Activated CD4-positive, CD25-positive, alpha-beta regulatory T cell treated with anti-CD3 and anti-CD28 coated beads, Interleukin-2, amount 50 U/mL, for 72 hours (primary cell): ENCODE measurements around the gene ZNF428.
"Not testable (repeated sequence)": the region's sequence is repeated elsewhere in the genome, so short reads cannot be mapped to it uniquely, and the experiment has no call there.

ENCODE experiments used
- DNase-seq: peaks from one replicate; pipeline ENCODE4 v3.0.0; 2021

ZNF428 gene

DNA sequence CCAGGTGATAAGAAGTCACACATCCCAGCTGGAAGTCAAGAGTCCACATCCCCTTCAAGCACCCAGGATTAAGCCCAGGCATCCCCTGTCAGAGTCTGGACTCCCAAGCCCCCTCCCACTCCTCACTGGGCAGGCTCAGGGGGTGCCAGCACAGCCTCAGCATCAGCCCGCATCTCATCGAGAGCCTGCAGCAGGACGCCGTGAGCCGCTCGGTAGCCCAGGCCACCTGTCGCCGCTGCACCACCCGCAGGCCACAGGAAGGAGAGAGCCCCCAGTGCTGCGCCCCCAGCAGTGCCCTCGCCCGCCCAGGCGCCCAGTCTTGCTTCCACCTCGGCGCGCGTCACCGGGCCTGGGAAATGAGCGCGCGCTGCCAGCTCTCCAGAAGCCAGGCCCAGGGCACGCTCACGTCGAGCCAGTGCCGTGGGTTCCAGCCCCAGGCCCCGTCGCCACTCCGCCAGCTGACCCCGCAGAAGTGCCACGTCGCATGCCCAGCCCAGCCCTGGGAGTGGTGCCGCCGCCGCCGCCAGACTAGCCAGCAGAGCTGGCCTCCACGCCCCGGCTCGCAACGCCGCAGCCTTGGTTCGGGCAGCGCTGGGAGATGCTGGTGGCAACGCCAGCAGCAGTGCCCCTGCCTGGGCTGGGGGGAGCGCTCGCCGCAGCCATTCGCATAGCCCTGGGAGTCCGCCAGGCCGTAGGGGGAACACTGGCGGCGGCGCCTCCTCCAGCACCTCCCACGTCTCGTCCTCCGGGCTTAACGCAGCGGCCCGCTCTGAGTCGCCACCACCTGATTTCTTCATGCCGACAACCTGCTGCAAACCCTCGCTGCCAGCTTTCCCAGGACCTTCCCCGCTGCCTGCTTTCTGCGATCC is 27.3 kb downstream of the ZNF428 start:
- DNase-seq: no peak

DNA sequence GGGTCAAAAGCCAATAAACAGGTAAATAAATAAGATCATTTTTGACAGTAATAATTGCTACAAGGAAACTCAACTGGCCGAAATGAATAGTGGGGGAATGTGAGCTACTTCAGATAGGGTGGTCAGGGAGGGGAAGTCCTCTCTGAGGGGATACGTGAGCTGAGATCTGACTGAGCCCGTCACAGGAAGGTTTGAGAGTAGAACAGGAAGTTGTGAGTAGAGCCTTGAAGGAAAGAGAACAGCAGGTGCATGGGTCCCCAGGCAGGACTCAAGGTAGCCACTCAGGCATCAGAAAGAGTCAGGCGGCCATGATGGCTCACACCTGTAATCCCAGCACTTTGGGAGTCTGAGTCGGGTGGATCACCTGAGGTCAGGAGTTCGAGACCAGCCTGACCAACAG is 29.8 kb downstream of the ZNF428 start:
- DNase-seq: no peak

DNA sequence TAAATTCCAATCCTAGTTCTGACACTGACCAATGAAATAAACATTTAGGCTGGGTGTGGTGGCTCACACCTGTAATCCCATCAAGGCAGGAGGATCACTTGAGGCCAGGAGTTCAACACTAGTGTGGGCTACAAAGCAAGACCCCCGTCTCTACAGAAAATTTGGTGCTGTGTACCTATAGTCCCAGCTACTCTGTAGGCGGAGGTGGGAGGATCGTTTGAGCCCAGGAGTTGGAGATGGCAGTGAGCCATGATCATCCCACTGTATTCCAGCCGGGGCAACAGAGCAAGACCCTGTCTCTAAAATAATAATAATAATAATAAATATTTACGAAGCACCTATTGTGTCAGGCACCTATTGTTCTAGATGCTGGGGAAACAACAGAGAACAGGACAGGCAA is 30.2 kb downstream of the ZNF428 start:
- DNase-seq: no peak

DNA sequence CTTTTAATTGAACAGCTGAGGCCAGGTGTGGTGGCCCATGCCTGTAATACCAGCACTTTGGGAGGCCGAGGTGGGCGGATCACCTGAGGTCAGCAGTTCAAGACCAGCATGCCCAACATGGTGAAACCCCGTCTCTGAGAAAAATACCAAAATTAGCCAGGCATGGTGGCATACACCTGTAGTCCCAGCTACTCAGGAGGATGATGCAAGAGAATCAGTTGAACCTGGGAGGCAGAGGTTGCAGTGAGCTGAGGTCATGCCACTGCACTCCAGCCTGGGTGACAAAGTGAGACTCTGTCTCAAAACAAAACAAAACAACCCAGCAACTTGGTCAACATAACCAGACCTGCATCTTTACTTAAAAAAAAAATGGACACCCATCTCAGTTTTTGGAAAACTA is 32.4 kb downstream of the ZNF428 start:
- not testable (repeated sequence) for DNase-seq

DNA sequence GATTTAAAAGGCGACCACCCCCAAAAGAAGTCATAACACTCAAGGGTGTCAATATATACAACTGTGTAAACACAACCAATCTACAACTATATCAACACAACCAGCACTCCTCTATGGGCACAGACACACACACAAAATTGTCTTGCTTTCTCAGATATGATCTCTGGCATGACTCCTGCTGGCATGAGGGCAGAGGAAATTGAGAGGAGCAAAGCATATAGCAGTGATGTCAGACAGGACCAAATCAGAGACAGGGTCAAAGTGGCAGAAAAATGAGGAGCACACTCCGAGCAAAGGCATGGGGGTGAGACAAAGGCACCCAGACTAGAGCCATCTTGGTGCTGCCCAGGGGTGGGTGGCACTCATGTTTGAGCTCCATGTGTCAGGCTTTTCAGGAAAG is 33.1 kb downstream of the ZNF428 start:
- DNase-seq: no peak

DNA sequence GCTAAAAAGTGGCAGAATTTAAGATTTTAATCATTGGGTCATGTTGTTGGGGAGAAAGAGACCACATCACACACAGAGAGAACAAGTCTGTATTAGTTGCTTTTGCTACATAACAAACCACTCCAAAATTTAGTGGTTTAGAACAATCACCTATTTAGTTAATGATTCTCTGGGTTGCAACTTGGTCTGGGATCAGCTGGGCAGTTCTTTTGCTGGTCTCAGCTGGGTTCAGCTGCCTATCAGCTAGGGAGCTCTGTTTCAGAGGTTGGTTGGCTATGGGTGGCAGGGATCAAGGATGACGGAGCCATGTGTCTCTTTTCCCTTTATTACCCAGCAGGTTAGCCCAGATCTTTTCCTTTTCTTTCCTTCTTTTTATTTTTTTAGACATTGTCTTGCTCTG is 34.9 kb downstream of the ZNF428 start:
- DNase-seq: no peak

DNA sequence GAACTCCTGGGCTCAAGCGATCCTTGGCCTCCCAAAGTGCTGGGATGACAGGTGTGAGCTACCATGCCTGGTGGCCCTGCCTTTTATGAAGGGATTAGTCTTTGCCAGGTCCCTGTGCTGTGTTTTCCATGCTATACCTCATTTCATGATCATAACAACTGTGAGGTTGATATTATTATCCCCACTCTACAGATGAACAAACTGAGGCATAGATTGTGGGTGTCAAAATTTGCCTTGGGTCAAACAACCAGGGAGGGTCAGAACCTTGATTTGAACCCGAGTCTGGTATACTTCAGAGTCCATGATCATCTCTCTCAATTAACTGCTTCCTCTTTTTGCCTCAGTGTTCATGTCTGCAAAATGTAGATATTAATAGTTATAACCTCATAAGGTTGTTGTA is 36.9 kb downstream of the ZNF428 start:
- no peak for DNase-seq

DNA sequence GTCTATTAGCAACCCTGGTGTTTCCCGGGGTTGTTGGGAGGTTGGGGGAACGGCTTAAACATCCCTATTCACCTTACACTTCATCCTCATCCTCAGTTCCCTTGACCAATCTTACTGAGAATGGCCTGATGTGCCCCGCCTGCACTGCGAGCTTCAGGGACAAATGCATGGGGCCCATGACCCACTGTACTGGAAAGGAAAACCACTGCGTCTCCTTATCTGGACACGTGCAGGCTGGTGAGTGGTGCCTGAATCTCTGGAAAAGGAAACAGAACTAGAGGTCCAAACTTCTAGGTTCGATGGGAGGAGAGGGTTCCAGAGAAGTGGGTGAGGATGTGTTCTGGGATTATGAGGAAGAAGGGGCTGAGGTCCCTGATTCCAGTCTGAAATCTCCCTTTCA is 38.0 kb downstream of the ZNF428 start:
- DNase-seq: no peak

DNA sequence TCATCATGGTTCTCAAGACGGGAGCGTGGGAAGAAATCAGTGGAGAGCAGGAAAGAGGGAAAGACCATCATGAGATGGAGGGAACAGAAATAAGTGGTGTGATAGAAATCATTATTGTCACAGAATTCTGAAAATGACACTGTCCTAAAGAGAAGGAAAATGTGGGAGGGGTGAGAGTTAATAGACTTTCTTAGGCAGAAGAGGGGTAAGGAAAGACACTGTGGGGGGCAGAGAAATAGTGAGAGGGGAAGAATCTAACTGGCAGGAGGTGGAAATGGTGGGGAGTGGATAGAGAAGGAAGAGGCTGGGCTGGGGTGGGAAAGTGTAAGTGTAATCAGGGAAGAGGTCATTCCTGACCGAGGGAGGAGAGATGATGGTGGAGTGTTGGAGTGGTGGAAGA is 40.6 kb downstream of the ZNF428 start:
- DNase-seq: no peak

DNA sequence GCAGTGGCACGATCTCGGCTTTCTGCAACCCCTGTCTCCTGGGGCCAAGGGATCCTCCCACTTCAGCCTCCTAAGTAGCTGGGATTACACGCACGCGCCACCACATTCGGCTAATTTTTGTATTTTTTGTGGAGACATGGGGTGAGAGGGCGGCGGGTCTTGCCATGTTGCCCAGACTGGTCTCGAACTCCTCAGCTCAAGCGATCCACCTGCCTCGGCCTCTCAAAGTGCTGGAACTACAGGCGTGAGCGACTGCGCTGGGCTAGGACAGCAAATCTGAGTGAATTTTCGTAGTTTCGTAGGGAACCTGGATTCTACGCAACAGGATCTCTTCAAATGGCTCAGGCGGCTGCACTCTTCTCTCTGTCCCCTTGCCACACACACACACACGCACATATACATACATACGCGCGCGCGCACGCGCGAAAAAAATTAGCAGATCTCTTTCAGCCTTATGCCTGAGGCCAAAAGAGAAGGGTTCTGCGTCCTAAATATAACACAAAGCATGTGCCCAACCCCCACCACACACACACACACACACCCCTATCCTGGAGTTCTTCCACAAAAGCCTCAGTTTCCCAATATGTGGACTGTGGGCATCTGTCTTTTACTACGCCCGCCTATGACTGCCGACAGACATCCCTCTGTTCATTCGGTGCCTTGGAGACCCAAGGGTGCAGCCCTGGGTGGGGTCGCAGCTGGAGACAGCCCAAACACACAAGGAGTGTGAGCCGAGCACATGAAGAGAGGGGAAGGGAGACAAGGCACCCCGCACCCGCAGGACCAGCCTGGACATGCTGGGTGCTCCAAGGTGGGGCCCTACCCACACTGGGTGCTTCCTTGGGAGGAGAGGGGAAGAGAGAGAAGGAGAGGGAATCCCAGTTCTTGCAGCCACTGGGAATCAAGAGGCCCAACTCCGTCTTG is 43.2 kb downstream of the ZNF428 start:
- DNase-seq: no peak

DNA sequence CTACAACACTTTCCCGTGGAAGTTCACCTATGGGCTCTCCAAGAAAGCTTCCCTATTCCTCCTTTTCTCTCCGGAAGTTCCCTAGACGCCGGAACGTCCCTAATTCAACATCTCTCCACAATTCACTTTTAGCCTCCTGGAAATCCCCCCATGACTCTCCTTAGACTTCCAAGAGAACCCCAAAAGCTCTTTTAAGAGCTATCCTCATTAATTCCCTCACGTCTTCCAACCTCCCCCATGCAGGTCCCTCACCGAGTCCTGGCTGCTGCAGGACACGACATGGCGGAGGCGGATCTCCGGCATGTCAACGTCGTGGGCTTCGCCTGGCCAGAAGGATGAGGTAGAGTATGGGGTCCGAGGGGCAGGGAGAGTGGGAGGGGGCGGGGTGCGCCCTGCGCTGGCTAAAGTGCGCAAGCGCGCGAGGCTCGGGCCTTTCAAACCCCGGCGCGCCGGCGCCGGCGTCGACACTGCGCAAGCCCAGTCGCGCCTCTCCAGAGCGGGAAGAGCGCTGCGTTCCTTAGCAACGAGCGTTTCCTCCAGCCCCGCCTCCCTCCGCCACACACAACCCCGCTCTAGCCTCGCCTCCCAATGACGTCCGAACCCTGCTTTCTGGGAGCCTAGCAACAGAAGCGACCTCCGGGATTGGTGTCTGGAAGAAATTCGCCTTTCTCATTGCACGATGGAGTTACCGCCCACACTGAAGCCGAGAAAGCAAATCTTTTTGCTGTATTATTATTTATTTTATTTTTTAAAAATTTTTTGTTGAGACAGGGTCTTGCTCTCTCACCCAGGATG is 44.1 kb downstream of the ZNF428 start, which contains the start of the genes PINLYP and XRCC1:
Gene PINLYP, plus strand, starts transcription at position 646 of the 795 bp plus-strand sequence. CDS start 1,391 bp downstream, outside the sequence.
Gene XRCC1, minus strand, starts transcription at position 372 of the 795 bp plus-strand sequence. Its CDS starts 69 bp downstream, at position 303.
- DNase-seq: peak; percentile 91

DNA sequence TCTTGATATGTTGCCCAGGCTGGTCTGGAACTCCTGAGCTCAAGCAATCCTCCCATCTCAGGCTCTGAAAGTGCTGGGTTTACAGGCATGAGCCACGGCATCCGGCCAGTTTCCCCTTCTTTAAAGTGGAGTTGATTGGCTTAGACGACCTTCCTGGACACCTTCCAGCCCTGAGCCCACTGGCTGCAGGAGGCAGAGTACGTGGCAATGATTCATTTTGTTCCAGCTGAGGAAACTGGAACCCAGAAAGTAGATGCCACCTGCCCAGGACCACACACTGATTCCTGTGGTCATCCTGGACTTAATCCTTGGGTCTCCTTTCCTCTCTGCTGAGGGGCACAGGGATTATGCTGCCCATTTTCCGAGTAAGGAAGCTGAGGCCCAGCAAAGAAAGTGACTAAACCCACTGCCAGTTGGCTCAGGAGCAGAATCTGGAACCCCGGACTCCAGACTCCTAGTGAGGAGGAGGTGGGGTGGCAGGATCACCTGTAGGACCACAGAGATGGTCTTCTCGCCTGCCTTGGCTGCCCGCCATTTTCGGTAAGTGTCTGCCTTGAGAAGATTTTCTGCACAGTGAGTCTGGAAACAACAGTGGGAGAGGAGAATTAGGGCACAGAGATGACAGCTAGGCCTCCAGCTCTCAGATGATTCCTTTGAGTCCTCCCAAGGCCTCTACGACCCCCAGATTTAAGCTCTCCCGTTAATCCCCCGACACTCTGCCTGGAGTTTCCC is 44.8 kb downstream of the ZNF428 start:
- DNase-seq: no peak

DNA sequence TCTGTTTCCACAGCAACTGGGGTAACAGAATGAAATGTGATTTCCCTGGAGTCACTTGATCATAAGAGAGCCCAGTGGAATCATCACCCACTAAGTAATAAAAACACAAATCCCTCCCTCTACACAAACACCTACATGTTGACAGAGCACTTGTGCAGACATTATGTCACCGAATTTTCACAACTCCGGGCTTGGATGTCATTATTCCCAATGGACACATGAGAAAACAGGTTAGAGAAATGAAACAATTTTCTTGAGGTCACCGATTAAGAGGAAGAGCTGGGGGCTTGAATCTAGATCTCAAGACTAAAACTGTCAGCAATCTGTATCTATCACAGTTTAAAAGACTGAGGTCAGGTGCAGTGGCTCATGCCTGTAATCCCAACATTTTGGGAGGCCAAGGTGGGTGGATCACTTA is 47.2 kb downstream of the ZNF428 start:
- DNase-seq: no peak

DNA sequence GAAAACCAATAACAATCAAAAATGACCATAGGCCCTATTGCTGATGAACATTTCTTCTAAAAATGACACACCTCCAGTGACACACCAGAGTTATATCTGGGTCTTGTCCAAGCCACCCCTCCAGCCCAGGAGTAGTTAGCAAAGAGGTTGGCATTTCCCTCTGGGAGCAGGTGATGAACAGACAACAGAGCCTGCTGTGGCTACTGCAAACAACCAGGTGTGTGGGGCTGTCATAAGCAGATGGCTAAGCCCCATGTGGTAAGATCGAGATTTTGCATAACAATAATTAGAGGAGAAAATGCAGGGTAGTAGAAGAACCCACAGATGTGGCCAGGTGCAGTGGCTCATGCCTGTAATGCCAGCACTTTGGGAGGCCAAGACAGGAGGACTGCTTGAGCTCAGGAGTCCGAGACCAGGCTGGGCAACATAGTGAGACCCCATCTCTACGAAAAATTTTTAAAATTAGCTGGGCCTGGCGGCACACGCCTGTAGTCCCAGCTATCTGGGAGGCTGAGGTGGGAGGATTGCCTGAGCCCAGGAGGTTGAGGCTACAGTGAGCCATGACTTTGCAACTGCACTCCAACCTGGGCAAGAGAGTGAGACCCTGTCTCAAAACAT is 49.1 kb downstream of the ZNF428 start:
- no peak for DNase-seq

DNA sequence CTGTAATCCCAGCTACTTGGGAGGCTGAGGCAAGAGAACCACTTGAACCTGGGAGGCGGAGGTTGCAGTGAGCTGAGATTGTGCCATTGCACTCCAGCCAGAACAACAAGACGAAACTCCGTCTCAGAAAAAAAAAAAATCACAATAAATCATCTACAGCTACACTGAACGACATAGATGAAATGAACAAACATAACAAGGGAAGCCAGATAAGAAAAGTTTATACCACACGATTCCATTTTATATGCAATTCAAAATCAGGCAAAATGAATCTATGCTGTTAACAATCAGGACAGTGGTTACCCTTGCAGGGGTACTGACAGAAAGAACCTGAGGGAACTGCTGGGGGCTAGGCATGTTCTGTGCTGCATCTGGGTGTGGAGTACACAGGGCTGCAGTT is 49.8 kb downstream of the ZNF428 start:
- DNase-seq: no peak

DNA sequence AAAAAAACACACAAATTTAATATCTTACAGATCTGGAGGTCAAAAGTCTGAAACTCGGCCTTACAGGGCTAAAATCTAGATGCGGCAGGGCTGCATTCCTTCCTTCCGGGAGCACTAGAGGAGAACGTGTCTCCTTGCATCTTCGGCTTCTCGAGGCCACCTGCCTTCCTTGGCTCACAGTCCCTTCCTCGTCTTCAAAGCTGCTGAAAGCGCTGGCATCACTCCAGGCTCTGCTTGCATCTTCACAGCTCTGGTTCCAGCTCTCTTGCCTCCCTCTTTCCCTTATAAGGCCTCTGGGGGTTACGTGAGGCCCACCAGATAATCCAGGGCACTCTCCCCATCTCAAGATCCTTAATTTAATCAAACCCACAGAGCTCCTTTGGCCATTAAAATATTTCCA is 54.6 kb downstream of the ZNF428 start:
- no peak for DNase-seq

DNA sequence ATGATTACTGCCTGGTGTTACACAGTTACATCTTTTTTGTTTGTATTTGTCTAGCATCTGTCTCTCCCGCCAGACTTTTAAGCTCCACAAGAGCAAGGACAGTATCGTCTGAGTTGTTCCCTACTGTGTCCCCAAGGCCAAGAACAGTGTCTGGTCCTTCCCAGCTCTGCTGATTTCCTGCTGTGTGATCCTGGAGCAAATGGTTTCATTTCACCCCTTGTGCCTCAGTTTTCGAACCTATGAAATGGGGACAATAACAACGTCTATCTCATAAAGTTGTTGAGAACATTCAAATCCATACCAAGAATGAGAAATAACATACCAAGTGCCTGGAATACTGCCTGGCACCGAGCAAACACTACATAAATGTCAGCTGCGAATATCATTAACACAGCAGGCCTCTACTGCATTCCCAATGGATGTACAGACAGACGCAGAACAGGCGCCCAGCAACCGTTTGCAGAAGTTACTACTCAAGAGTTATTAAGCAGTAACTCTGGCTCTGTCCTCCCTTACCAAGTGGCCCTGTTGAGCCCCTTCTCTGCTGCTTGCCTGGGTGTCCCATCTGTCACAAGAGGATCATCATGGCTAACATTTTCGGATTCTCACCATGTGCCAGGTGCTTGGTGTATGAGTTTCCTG is 55.5 kb downstream of the ZNF428 start:
- no peak for DNase-seq

DNA sequence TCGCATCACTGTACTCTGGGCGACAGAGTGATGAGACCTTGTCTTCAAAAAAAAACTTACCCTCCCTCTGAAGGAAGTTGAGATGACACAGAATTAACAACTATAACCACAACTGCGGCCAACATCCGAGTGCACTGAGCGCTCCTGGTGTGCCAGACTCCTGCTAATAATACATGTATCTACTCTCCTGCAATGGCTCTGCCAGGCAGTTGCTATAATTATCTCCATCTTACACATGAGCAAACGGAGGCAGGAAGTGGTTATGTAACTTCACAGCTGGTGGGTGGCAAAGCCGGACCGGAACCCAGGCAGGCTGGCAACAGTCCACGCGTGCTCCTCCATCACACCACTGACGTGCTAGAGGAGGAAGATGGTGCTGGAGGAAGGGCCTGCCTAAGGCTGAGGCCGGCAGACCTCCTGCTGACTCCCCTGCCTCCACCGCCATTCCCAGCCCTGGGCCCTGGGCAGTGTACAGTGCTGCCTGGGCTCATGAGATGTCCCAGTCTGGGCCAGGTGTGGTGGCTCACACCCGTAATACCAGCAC is 56.7 kb downstream of the ZNF428 start:
- DNase-seq: peak; percentile 71

DNA sequence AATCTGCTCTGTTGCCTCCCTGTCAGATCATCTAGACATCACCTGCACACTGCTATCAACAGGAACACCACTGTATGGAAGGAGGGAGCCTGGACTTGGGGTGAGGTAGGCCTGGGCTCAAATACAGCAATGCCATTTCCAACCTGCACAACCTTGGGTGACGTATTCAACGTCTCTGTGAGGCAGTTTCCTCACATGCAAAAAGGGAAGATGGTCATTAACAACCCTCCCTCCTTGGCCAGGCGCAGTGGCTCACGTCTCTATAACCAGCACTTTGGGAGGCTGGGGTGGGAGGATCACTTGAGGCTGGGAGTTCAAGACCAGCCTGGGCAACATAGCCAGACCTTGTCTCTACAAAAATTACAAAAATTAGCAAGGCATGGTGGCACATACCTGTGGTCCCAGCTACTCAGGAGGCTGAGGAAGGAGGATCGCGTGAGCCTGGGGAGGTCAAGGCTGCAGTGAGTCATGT is 57.2 kb downstream of the ZNF428 start:
- peak; percentile 64 for DNase-seq

DNA sequence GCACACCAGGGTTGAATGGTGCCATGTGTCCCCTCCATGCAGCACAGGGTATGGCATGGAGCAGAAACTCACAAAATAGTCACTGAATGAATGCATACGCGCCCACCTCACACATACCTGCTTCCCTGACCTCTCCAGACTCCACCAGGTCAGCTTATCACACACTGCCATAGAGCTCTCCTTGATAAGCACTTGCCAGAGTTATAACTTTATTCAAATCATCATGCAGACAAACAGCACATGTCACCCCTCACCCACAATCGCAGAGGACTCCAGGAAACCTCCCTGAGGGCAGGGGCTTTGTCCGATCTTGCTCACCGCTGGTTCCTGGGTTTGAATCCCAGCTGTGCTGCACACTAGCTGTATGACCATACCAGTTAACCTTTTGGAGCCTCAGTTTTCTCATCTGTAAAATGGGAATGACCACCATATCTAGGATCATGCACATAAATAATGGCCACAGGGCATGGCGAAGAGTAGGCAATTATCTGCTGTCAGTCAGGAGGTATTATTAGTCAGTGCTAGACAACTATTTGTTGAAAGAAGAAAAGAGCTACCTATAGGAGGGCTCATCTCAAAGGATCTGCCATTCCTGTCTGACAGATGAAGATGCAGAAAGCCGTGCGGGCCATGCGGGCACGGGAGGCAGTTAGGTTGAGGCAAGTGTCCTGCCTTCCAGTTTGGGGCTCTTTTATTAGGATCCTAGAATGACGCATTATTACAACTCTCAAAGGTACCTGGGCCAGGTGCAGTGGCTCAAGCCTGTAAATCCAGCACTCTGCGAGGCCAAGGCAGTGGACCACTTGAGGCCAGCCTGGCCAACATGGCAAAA is 58.1 kb downstream of the ZNF428 start:
- DNase-seq: no peak
